Measurements from ENCODE around the gene ARSJ.

GRCh38 chr4:113874480-113874879, 105.0 kb downstream of the ARSJ start:
- no peak for TF ChIP-seq POLR2AphosphoS5 (IDR thresholded peaks at IDR 0.05; ENCODE audit: borderline replicate concordance, low read depth, low read length)
- TF ChIP-seq EZH2 (IDR thresholded peaks at IDR 0.05) = no peak

All from SK-N-MC (cell line).